Body of pancreas (tissue), 4 donors: ENCODE measurements around the gene TMTC2. TPM values are rescaled to one million over a fixed set of nuclear protein-coding genes. Genes with fewer than 3 reads are reported as not detected.

Experiments
- ATAC-seq: fragments of 150-250 bp; one replicate; pipeline ENCODE4 v1.9.1; 2016
- DNase-seq, 4 donors: peaks; one replicate each; pipeline ENCODE4 v3.0.0-alpha.2; 2019
- H3K27ac ChIP-seq, 4 donors: fragments of 200-600 bp; sonication (generic); 1 replicate in 3 of 4; 2 replicates in 1 of 4; pipeline versions ENCODE4 v1.5.1 to v1.6.1; 2016 to 2019; ENCODE audit warnings: mild to moderate bottlenecking in 1 of 4, mixed read lengths in 1 of 4, moderate library complexity in 1 of 4
- H3K27me3 ChIP-seq, 2 donors: fragments of 200-600 bp; sonication (generic); one replicate each; pipeline ENCODE4 v1.6.0; 2016; ENCODE audit warnings: mild to moderate bottlenecking in 1 of 2
- H3K36me3 ChIP-seq, 2 donors: fragments of 200-600 bp; sonication (generic); replicated peaks in 1 of 2; 2 replicates each; pipeline ENCODE4 v1.5.1; 2016; ENCODE audit warnings: low read depth in 2 of 2; ENCODE audit not compliant: insufficient read depth in 1 of 2
- H3K4me1 ChIP-seq: fragments of 200-600 bp; sonication (generic); one replicate; pipeline ENCODE4 v1.6.0; 2016
- H3K4me3 ChIP-seq, 2 donors: fragments of 200-600 bp; sonication (generic); 1 replicate in 1 of 2; 2 replicates in 1 of 2; pipeline ENCODE4 v1.5.1; 2016 to 2019
- H3K9me3 ChIP-seq, 3 donors: fragments of 200-600 bp; sonication (generic); 1 replicate in 2 of 3; 2 replicates in 1 of 3; pipeline ENCODE4 v1.5.1; 2016
- POLR2A ChIP-seq, 3 donors: fragments of 450-650 bp; IDR thresholded peaks; one replicate each; pipeline ENCODE4 v1.6.1; 2016; ENCODE audit warnings: antibody characterized with exemption in 3 of 3, mild to moderate bottlenecking in 2 of 3
- WGBS, 2 donors: methylation state at CpG; one replicate each; pipeline ENCODE4 v1.1.5; 2017; 5-methylcytosine and 5-hydroxymethylcytosine counted together
- intact Hi-C: fragments of 100-400 bp; cut with DNase I; formaldehyde crosslinking; loops from one replicate; pipeline ENCODE4 v1.15.1; 2023
- total RNA-seq, 2 donors: library from RNA; depleted of rRNA; stranded (reverse); fragments of >200 nt; gene quantifications; one replicate each; pipeline ENCODE4 v1.1.0, GENCODE V29; 2016
- TF ChIP-seq, protein P1 (sequence below), 7 experiments: fragments of 450-650 bp in 4 of 7; fragments of 200-600 bp in 3 of 7; sonication (generic) in 3 of 7; IDR thresholded peaks; one replicate each; pipeline ENCODE4 v1.5.1; 2016 to 2019; ENCODE audit warnings: antibody characterized with exemption in 7 of 7

Gene TMTC2
- total RNA-seq, 2 donors from 2014 or later: 10.4 to 20.1 TPM

DNA sequence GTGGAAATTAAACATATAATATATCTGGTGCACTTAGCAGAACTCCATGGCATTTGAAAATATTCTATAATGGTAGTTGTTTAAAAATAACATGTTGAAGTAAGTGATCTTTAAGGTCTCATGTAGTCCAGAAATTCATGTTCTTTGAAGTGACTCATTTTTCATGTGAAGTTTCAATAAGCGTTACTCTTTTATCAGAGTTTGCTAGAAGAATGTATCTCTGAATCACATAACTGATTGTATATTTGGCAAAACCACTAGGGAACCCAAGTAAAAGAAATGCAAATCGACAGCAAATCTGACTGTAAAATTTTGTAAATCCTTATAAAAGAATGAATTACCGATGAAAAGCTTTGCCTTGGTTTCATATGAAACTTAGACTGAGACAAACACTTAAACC lies 463.3 kb downstream of the TMTC2 start:
- TF ChIP-seq, protein P1, sequence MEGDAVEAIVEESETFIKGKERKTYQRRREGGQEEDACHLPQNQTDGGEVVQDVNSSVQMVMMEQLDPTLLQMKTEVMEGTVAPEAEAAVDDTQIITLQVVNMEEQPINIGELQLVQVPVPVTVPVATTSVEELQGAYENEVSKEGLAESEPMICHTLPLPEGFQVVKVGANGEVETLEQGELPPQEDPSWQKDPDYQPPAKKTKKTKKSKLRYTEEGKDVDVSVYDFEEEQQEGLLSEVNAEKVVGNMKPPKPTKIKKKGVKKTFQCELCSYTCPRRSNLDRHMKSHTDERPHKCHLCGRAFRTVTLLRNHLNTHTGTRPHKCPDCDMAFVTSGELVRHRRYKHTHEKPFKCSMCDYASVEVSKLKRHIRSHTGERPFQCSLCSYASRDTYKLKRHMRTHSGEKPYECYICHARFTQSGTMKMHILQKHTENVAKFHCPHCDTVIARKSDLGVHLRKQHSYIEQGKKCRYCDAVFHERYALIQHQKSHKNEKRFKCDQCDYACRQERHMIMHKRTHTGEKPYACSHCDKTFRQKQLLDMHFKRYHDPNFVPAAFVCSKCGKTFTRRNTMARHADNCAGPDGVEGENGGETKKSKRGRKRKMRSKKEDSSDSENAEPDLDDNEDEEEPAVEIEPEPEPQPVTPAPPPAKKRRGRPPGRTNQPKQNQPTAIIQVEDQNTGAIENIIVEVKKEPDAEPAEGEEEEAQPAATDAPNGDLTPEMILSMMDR (IDR thresholded peaks at IDR 0.05): no peak
- no peaks in the 10 kb centered on the region for H3K9me3 ChIP-seq
- H3K4me1 ChIP-seq: no peaks in the 10 kb centered on the region
- no peaks in the 10 kb centered on the region for H3K36me3 ChIP-seq
- no peaks in the 10 kb centered on the region for H3K27me3 ChIP-seq
- no peak for ATAC-seq
- DNase-seq: no peak
- no peak overlapping the region for H3K4me3 ChIP-seq
- H3K27ac ChIP-seq: no peak overlapping the region
- intact Hi-C loops: no loop called here
- 84 to 85% methylated on average over 3 of the region's 3 CpGs for WGBS, 2 donors

DNA sequence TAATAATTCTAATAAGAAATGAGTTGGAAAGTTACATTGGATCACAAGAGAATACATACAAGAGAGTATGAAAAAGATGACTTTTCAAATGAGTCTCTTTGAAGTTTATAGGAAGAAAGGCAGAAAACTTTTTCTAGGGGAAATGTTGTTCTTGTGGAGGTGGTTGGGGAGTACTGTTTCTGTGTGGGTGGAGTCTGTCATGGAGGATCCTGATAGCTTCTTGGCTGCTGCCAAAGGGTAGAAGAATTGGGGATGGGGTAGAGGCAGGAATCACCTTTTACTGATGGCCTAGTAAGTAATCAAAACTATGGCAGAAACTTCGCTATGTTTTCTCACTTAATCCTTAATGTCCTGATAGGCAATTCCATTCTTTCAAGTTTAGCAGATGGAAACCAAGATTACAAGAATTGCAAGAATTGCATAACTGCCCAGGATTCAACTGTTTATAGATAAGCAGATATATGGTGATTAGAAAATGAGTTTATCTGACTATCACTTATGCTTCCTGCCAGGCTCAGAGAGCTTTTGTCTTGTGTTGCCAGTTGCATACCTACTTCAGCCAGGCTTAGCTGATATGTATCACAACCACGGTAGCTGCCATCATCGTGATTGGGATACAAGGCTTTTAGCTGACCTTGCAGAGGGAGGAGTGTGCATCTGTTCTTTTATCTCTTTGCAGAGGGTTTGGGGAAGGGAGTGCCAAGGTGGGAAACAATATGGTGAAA lies 463.9 kb downstream of the TMTC2 start:
- H3K36me3 ChIP-seq: no peaks in the 10 kb centered on the region
- DNase-seq: no peak
- no peaks in the 10 kb centered on the region for H3K27me3 ChIP-seq
- intact Hi-C loops: no loop called here
- H3K4me3 ChIP-seq: no peak overlapping the region
- no peaks in the 10 kb centered on the region for H3K9me3 ChIP-seq
- no peak for ATAC-seq
- no peak overlapping the region for H3K27ac ChIP-seq
- no peaks in the 10 kb centered on the region for H3K4me1 ChIP-seq
- 51 to 76% methylated on average over 3 of the region's 3 CpGs for WGBS, 2 donors
- TF ChIP-seq POLR2A (IDR thresholded peaks at IDR 0.05): no peak
- TF ChIP-seq, protein P1 (IDR thresholded peaks at IDR 0.05): no peak

DNA sequence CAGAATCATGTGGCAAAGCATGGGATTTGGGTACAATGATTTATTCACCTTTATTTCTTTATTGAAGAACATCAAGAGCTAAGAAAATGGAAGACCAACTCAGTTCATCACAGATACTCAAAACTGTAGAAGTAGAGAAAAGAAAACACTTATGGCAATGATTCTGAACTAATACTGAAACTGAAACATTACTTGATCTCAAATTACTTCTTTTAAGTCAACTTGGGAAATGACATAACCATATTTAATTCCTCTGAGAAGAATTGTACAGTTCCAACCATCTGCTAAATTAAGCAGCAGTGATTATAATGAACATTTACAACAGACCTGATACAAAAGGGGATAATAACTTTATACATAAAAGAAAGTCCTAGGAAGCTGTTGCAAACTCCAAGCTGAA lies 466.5 kb downstream of the TMTC2 start:
- no peaks in the 10 kb centered on the region for H3K27me3 ChIP-seq
- TF ChIP-seq, protein P1 (IDR thresholded peaks at IDR 0.05): no peak
- no peak for TF ChIP-seq POLR2A (IDR thresholded peaks at IDR 0.05)
- no peak overlapping the region for H3K4me3 ChIP-seq
- no peak overlapping the region for H3K27ac ChIP-seq
- no peaks in the 10 kb centered on the region for H3K36me3 ChIP-seq
- peaks cover 4% of the 10 kb centered on the region for H3K4me1 ChIP-seq
- intact Hi-C loops: no loop called here
- no peak for DNase-seq
- no peak for ATAC-seq
- no peaks in the 10 kb centered on the region for H3K9me3 ChIP-seq

DNA sequence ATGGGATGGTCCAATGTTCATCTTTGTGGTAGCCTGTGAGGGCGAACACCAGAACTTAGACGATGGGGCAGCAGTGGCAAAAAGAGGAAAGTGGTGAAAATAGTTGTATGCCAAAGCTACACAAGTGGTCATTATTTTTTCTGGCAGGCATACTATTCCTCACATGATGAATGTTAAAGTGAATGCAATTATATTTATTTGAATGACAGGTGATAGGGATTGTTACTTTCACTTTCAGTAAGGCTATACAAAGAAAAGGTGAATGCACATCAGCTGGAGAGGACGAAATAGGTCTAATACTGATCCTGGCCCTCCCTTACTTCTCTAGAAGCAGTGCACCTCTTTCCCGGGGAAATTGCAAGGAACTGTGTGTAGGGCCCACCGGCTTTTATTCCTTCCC lies 470.1 kb downstream of the TMTC2 start:
- H3K9me3 ChIP-seq: no peaks in the 10 kb centered on the region
- no peak for DNase-seq
- H3K4me3 ChIP-seq: no peak overlapping the region
- no peak overlapping the region for H3K27ac ChIP-seq
- peaks cover 4% of the 10 kb centered on the region for H3K4me1 ChIP-seq
- intact Hi-C loops: no loop called here
- TF ChIP-seq, protein P1 (IDR thresholded peaks at IDR 0.05): no peak
- no peak for TF ChIP-seq POLR2A (IDR thresholded peaks at IDR 0.05)
- no peak for ATAC-seq
- H3K27me3 ChIP-seq: no peaks in the 10 kb centered on the region
- WGBS, 2 donors: 84 to 92% methylated on average over 5 of the region's 5 CpGs
- no peaks in the 10 kb centered on the region for H3K36me3 ChIP-seq

DNA sequence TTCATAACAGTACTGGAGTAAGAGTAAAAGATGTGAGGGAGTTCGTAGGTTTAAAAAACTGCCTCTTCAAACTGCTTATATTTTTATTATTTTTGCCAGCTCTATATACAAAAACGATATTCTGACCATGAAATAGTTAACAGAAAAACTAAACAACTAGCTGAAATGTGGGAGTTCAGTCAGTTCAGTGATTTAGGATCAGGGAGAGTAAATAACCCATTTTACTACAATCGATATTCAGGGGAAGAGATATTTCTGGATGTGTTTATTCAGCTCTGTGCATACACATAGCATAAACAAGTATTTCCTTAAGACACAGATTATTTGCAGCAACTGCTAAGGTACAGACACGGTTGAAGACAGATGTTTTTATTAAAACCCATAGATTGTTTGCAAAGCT lies 470.9 kb downstream of the TMTC2 start:
- 31 to 35% methylated on average over 4 of the region's 4 CpGs for WGBS, 2 donors
- DNase-seq: no peak
- H3K4me1 ChIP-seq: peaks cover 4% of the 10 kb centered on the region
- no peaks in the 10 kb centered on the region for H3K27me3 ChIP-seq
- H3K27ac ChIP-seq: no peak overlapping the region
- no peak overlapping the region for H3K4me3 ChIP-seq
- TF ChIP-seq POLR2A (IDR thresholded peaks at IDR 0.05): no peak
- TF ChIP-seq, protein P1 (IDR thresholded peaks at IDR 0.05): no peak
- ATAC-seq: no peak
- no peaks in the 10 kb centered on the region for H3K36me3 ChIP-seq
- H3K9me3 ChIP-seq: no peaks in the 10 kb centered on the region
- intact Hi-C loops: no loop called here
